GM18868 (cell line): Measurements from ENCODE around the gene CDK11B.

ENCODE experiments used
- ATAC-seq: cut with Tn5 transposase; IDR thresholded peaks from one replicate; pipeline ENCODE4 v1.9.1; 2021; ENCODE audit warnings: mild to moderate bottlenecking, moderate library complexity; ENCODE audit not compliant: unreplicated experiment

CDK11B gene

GRCh38 chr1:1628754-1629429 lies 29.9 kb downstream of the CDK11B start:
- ATAC-seq = no peak

GRCh38 chr1:1627829-1628753 lies 30.7 kb downstream of the CDK11B start:
- no peak for ATAC-seq

- ATAC-seq = no peak
Measured at GRCh38 chr1:1627261-1627828, 31.5 kb downstream of the CDK11B start.

- ATAC-seq = no peak
Measured at GRCh38 chr1:1626207-1627141, 32.3 kb downstream of the CDK11B start.

GRCh38 chr1:1625824-1626206 lies 33.0 kb downstream of the CDK11B start:
- no peak for ATAC-seq

GRCh38 chr1:1625404-1625775 lies 33.4 kb downstream of the CDK11B start:
- ATAC-seq = no peak

GRCh38 chr1:1624443-1625403 lies 34.1 kb downstream of the CDK11B start:
- no peak for ATAC-seq

GRCh38 chr1:1623631-1624442 lies 35.0 kb downstream of the CDK11B start:
- ATAC-seq = no peak

- ATAC-seq = no peak
Measured at GRCh38 chr1:1623181-1623630, 35.6 kb downstream of the CDK11B start.

- no peak for ATAC-seq
Measured at GRCh38 chr1:1622788-1623094, 36.1 kb downstream of the CDK11B start.

- no peak for ATAC-seq
Measured at GRCh38 chr1:1622010-1622787, 36.6 kb downstream of the CDK11B start.

GRCh38 chr1:1621173-1622009 lies 37.4 kb downstream of the CDK11B start:
- no peak for ATAC-seq

GRCh38 chr1:1620433-1621139 lies 38.2 kb downstream of the CDK11B start:
- no peak for ATAC-seq

GRCh38 chr1:1619917-1620361 lies 38.9 kb downstream of the CDK11B start:
- ATAC-seq = no peak

GRCh38 chr1:1618396-1619068 lies 40.3 kb downstream of the CDK11B start:
- ATAC-seq = no peak

GRCh38 chr1:1617925-1618324 lies 40.9 kb downstream of the CDK11B start:
- ATAC-seq = no peak
